Sigmoid colon (tissue), 7 donors: ENCODE data around the gene TBXAS1. TPM values are rescaled to one million over a fixed set of nuclear protein-coding genes. Genes with fewer than 3 reads are reported as not detected.

Experiments
- DNase-seq: peaks from one replicate; pipeline ENCODE4 v3.0.0-alpha.2; 2019
- H3K27ac ChIP-seq, 4 donors: fragments of 200-600 bp; sonication (generic); one replicate each; pipeline ENCODE4 v1.5.1; 2016 to 2019; ENCODE audit warnings: mild to moderate bottlenecking in 1 of 4
- H3K27me3 ChIP-seq, 3 donors: fragments of 200-600 bp; sonication (generic); one replicate each; pipeline ENCODE4 v1.5.1; 2019; ENCODE audit warnings: mild to moderate bottlenecking in 1 of 3
- H3K36me3 ChIP-seq, 4 donors: fragments of 200-600 bp; sonication (generic); one replicate each; pipeline ENCODE4 v1.5.1; 2016 to 2019
- H3K4me1 ChIP-seq, 4 donors: fragments of 200-600 bp; sonication (generic); one replicate each; pipeline ENCODE4 v1.5.1; 2017 to 2019
- H3K4me3 ChIP-seq, 4 donors: fragments of 200-600 bp; sonication (generic); one replicate each; pipeline ENCODE4 v1.5.1; 2017 to 2019; ENCODE audit warnings: mild to moderate bottlenecking in 2 of 4, moderate library complexity in 1 of 4
- H3K9me3 ChIP-seq, 4 donors: fragments of 200-600 bp in 3 of 4; sonication (generic) in 3 of 4; one replicate each; pipeline versions ENCODE4 v1.5.1 to v1.6.1; 2013 to 2019
- EP300 ChIP-seq, 4 donors: sonication (generic); formaldehyde crosslinking; IDR thresholded peaks; one replicate each; pipeline ENCODE4 v1.6.1; 2017; ENCODE audit warnings: antibody characterized with exemption in 4 of 4
- POLR2A ChIP-seq, 2 donors: fragments of 450-650 bp; IDR thresholded peaks; one replicate each; pipeline ENCODE4 v1.6.1; 2016; ENCODE audit warnings: antibody characterized with exemption in 2 of 2, mild to moderate bottlenecking in 2 of 2, moderate library complexity in 2 of 2
- POLR2AphosphoS5 ChIP-seq, 4 donors: sonication (generic); formaldehyde crosslinking; IDR thresholded peaks; one replicate each; pipeline ENCODE4 v1.6.1; 2017; ENCODE audit warnings: antibody characterized with exemption in 4 of 4
- WGBS, 2 donors: extraction: QIAGEN DNeasy Blood & Tissue Kit; methylation state at CpG; one replicate each; pipeline ENCODE4 v1.1.7; 2013; 5-methylcytosine and 5-hydroxymethylcytosine counted together
- intact Hi-C: fragments of 100-400 bp; cut with DNase I; formaldehyde crosslinking; loops from one replicate; pipeline ENCODE4 v1.15.1; 2023
- polyA plus RNA-seq, 3 donors: library from polyadenylated mRNA; stranded (reverse); fragments of 200-250 nt; gene quantifications; one replicate each; pipeline ENCODE4 v1.2.3, GENCODE V29; 2013
- total RNA-seq, 4 donors: library from RNA; depleted of rRNA; stranded (reverse); fragments of >200 nt; gene quantifications; one replicate each; pipeline ENCODE4 v1.1.0, GENCODE V29; 2016
- TF ChIP-seq, protein P1 (sequence below), 4 experiments: fragments of 450-650 bp in 3 of 4; fragments of 200-600 bp in 1 of 4; IDR thresholded peaks; one replicate each; pipeline ENCODE4 v1.5.1; 2016 to 2019; ENCODE audit warnings: antibody characterized with exemption in 4 of 4, mild to moderate bottlenecking in 3 of 4, moderate library complexity in 2 of 4
- donor health status: healthy with polysubstance abuse.
- donor health status: Bipolar disorder and iron deficiency.
- donor health status: healthy.

Gene TBXAS1
- total and polyA plus RNA-seq, 7 donors: 6.0 to 28.2 (median 19.3) TPM

DNA sequence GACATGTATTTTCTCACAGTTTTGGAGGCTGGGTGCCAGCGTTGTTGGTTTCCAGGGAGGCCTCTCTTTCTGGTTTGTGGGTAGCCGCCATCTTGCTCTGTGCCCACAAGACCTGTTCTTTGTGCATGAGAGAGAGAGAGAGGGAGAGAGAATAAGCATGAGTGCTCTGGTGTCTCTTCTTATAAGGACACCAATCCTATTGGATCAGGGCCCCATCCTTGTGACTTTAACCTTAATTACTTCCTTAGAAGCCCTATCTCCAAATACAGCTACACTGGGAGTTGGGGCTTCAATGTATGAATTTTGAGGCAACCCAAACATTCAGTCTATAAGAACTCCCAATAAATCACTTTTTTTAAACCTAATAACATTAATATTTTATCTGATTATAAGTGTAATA is 119.1 kb downstream of the TBXAS1 start:
- WGBS, 2 donors: 93 to 98% methylated on average over 2 of the region's 2 CpGs
- Histone ChIP-seq H3K27me3 (peaks cover 0 to 3% (median 0%) of the 10 kb centered on the region in 3 donors), H3K9me3 (peaks cover 3 to 9% (median 6%) of the 10 kb centered on the region in 4 donors), H3K4me3 (no peak overlapping the region), H3K4me1 (no peaks in the 10 kb centered on the region), H3K36me3 (no peaks in the 10 kb centered on the region), H3K27ac (no peak overlapping the region)
- intact Hi-C loops: no loop called here
- no peak for DNase-seq
- no peak for TF ChIP-seq POLR2A (IDR thresholded peaks at IDR 0.05)
- TF ChIP-seq, protein P1, sequence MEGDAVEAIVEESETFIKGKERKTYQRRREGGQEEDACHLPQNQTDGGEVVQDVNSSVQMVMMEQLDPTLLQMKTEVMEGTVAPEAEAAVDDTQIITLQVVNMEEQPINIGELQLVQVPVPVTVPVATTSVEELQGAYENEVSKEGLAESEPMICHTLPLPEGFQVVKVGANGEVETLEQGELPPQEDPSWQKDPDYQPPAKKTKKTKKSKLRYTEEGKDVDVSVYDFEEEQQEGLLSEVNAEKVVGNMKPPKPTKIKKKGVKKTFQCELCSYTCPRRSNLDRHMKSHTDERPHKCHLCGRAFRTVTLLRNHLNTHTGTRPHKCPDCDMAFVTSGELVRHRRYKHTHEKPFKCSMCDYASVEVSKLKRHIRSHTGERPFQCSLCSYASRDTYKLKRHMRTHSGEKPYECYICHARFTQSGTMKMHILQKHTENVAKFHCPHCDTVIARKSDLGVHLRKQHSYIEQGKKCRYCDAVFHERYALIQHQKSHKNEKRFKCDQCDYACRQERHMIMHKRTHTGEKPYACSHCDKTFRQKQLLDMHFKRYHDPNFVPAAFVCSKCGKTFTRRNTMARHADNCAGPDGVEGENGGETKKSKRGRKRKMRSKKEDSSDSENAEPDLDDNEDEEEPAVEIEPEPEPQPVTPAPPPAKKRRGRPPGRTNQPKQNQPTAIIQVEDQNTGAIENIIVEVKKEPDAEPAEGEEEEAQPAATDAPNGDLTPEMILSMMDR (IDR thresholded peaks at IDR 0.05): no peak
- TF ChIP-seq EP300 (IDR thresholded peaks at IDR 0.05): no peak
- TF ChIP-seq POLR2AphosphoS5 (IDR thresholded peaks at IDR 0.05): no peak

DNA sequence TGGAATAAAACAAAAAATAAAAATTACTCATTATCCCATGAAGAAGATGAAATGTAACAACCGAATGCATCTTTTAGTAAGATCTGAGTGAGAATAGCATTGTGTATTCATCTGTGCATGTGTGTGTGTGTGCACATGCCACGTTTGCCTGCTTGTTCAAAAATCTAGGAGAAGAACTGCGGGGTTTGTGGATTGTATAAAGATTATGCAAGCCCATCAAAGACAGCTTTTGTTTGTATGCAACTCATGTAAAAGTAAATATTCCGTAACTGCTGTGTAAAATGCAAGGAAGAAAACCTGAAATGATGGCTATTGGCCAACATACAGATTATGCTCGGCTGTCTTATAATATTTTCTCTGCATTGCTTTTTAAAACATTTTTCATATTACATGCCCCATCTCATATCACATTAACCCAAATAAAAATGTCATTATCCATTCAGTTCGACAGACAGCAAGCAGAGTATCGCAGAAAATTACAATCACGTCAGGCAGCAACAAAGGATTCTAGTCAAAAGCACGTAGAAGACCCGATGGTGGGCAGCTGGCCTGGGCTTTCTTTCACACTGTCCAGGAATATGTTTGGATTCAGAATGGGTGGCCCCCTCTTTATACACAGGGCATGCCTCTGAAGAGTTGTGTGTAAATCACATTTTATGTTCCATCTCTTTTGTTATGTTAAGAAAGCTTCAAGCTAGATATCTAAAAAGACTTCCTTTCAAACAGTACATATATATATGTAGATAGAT is 119.7 kb downstream of the TBXAS1 start:
- Histone ChIP-seq H3K27ac (no peak overlapping the region), H3K4me1 (no peaks in the 10 kb centered on the region), H3K36me3 (no peaks in the 10 kb centered on the region), H3K27me3 (peaks cover 0 to 3% (median 0%) of the 10 kb centered on the region in 3 donors), H3K4me3 (no peak overlapping the region), H3K9me3 (peaks cover 3 to 9% (median 6%) of the 10 kb centered on the region in 4 donors)
- DNase-seq: no peak
- intact Hi-C loops: no loop called here
- no peak for TF ChIP-seq EP300 (IDR thresholded peaks at IDR 0.05)
- TF ChIP-seq, protein P1 (IDR thresholded peaks at IDR 0.05): no peak
- no peak for TF ChIP-seq POLR2A (IDR thresholded peaks at IDR 0.05)
- TF ChIP-seq POLR2AphosphoS5 (IDR thresholded peaks at IDR 0.05): no peak
- 84 to 90% methylated on average over 10 of the region's 10 CpGs for WGBS, 2 donors

DNA sequence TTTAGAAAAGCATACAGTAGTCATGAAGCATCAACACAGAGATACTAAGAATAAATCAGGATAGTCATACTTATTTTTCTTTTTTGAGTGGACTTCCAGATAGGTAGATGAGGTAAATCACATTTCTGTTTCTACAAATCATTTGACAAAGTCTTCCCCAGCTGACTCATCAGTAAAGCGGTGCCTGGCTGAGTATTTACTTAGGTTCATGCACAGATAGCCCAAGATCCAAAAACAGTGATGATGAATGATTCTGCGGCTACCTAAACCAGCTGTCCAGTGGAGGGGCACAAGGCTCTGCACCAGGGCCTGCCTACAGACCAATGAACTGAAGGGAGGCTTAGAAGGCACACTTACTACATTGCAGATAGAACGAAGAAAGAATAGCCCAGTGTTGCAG is 120.6 kb downstream of the TBXAS1 start:
- no peak for DNase-seq
- Histone ChIP-seq H3K9me3 (peaks cover 3 to 9% (median 6%) of the 10 kb centered on the region in 4 donors), H3K4me1 (no peaks in the 10 kb centered on the region), H3K36me3 (no peaks in the 10 kb centered on the region), H3K27ac (no peak overlapping the region), H3K4me3 (no peak overlapping the region), H3K27me3 (peaks cover 0 to 3% (median 0%) of the 10 kb centered on the region in 3 donors)
- TF ChIP-seq, protein P1 (IDR thresholded peaks at IDR 0.05): no peak
- TF ChIP-seq EP300 (IDR thresholded peaks at IDR 0.05) (no peak), POLR2AphosphoS5 (IDR thresholded peaks at IDR 0.05) (no peak), POLR2A (IDR thresholded peaks at IDR 0.05) (no peak)
- intact Hi-C loops: no loop called here
- WGBS, 2 donors: 97 to 98% methylated on average over 3 of the region's 3 CpGs

DNA sequence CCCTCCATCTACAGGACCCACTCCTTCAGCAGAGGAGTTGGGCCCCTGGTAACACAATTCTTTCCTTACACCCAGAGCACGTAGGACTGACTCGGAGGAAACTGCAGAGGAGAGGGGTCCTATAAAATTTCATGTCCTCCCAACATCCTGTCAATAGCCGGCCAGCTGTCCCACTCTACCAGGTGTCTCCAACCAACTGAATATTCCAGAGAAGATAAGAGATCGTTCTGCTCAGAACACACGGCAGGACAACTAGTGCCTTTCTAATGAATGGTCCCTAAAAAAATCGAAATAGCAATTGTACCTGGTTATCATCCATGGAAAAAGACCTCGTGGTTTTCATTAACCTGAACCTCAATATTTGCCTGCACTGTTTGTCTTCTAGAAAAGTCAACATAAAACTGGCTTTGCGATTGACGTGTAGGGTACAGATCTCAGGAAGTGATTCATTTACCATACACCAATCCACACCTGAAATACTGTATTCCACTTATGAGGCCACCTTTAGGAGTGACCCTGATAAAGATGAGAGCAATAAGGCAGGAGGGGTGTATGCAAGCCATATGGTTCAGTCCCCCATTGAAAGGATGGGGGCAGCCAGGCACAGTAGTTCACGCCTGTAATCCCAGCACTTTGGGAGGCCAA is 121.9 kb downstream of the TBXAS1 start:
- H3K9me3 ChIP-seq: peaks cover under 1 to 5% (median 2%) of the 10 kb centered on the region in 4 donors
- no peaks in the 10 kb centered on the region for H3K4me1 ChIP-seq
- DNase-seq: no peak
- H3K27ac ChIP-seq: no peak overlapping the region
- no peaks in the 10 kb centered on the region for H3K36me3 ChIP-seq
- peaks cover 0 to under 1% (median 0%) of the 10 kb centered on the region in 3 donors for H3K27me3 ChIP-seq
- intact Hi-C loops: no loop called here
- TF ChIP-seq EP300 (IDR thresholded peaks at IDR 0.05) (no peak), POLR2A (IDR thresholded peaks at IDR 0.05) (no peak), POLR2AphosphoS5 (IDR thresholded peaks at IDR 0.05) (no peak)
- TF ChIP-seq, protein P1 (IDR thresholded peaks at IDR 0.05): no peak
- no peak overlapping the region for H3K4me3 ChIP-seq
- WGBS, 2 donors: 74 to 79% methylated on average over 10 of the region's 10 CpGs
